Muscle of back (tissue), 11 donors: ENCODE measurements around the gene CCDC87. TPM values are rescaled to one million over a fixed set of nuclear protein-coding genes. Genes with fewer than 3 reads are reported as not detected.
"Not testable (repeated sequence)": the region's sequence is repeated elsewhere in the genome, so short reads cannot be mapped to it uniquely, and the experiment has no call there.

ENCODE experiments used
- DNase-seq, 3 donors: peaks; one replicate each; pipeline versions ENCODE4 v3.0.0 to v3.0.0-alpha.2; 2013
- polyA plus RNA-seq, 10 donors: library from polyadenylated mRNA; unstranded; fragments of 120-200 nt; gene quantifications; one replicate each; pipeline ENCODE4 v1.2.1, GENCODE V29; 2013; ENCODE audit not compliant: insufficient read length in 10 of 10

CCDC87 gene
- polyA plus RNA-seq, 10 donors = 0.10 to 0.18 (median 0.13) TPM; not detected in 4

DNA sequence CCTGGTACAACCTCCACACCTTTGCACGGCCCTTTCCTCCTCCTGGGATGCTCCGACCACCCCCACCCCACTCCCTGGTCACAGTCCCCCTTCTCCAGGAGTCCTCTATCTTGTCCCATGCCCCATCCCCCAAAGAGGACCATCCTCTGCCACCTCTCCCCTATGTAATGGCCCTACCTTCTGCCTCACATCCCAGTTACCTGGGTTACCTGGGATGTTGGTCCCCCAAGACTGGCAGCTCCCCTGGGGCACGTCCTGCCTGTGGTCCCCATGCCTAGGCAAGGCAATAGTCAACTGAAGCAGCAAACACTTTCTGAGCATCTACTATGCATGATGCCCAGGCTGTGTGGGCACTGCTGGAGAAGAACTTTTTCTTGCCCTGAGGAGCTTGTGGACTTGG is 37.4 kb downstream of the CCDC87 start:
- DNase-seq = no peak

GRCh38 chr11:66554602-66555001 is 38.3 kb downstream of the CCDC87 start:
- no peak for DNase-seq

GRCh38 chr11:66550887-66551286 is 42.0 kb downstream of the CCDC87 start:
- DNase-seq = no peak

DNA sequence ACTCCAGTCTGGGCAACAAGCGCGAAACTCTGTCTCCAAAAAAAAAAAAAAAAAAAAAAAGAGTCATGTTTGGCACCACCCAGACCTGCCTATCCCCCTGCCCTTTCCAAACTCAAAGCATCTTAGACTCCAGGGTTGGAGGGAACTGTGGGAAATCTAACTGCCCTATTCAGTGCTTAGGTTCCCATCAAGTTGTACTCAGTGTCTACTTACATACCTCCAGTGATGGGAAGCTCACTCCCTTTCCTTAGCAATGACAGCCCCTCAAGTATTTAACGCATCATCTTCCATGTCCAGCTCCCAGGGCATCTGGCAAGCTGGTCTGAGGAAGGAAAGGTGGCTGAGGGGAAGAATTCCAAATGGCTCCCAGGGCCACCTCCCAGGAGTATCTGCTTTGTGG is 43.2 kb downstream of the CCDC87 start:
- no peak for DNase-seq

DNA sequence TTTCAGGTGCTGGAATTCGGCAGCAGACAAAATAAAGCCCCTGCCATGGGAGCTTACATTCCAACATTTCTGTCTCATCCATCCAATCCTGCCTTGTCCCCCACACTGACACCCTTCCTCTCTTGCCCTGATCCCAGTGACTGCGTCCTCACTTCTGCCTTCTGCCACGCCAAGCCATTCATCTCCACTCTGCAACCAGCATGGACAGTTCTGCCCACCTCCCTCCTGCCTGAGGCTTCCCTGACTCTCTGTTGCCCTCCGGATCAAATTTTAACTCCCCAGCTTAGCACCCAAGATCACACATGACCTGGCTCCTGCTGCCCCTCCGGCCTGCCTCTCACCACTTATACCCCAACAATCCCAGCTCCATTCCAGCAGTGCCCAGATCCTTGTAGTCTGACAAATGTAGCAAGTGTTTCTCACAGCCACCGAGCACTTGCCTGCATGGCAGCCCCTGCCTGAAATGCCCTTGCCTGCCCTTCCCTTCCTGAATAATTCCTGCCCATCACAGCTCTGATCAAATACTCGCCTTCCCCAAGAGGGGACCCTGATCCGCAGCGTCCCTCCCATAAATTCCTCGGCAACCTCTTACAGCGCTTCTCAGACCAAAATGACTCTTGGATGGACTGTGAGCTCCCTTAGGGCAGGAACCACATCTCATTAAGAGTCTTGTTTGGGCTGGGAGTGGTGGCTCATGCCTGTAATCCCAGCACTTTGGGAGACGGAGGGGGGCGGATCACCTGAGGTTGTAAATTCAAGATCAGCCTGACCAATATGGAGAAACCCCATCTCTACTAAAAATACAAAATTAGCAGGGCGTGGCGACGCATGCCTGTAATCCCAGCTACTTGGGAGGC is 43.9 kb downstream of the CCDC87 start:
- no peak for DNase-seq

DNA sequence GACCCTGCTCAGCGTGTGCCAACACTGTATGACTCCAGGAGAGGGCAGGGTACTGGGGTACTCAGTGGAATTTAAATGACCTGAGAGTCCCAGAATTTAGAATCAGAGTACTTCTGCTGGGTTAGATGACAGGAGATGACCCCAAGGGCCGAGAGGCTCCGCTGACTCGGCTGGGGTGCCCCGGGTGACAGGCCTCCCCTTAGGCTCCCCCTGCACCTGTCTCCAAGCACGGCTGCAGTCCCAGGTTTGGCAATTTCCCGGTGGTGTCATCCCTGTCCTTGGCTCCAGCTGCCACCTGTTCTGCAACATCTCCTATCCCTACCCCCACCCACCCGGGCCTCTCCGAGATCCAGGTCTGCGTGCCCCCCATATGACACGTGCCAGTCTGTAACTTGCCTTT is 44.8 kb downstream of the CCDC87 start:
- peak in 2 of 3 donors; percentile 41 to 42 for DNase-seq

DNA sequence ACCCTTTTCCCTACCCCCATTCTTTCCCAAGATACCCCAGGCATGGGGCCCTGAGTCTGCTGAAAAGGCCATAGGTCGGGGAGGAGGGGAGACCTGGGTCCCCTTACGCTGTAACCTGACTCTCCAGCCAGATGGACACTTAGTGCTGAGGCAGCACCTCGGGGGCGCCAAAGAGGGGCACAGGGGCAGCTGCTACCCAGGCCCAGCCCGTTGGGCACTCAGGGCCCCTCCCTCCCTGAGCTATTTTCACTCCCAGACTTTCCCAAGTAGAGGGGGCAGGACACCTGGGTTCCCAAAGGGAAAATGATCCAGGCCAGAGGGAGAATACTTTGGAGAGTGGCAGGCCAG is 45.2 kb downstream of the CCDC87 start:
- DNase-seq = peak; percentile 39 to 45 (median 45)

DNA sequence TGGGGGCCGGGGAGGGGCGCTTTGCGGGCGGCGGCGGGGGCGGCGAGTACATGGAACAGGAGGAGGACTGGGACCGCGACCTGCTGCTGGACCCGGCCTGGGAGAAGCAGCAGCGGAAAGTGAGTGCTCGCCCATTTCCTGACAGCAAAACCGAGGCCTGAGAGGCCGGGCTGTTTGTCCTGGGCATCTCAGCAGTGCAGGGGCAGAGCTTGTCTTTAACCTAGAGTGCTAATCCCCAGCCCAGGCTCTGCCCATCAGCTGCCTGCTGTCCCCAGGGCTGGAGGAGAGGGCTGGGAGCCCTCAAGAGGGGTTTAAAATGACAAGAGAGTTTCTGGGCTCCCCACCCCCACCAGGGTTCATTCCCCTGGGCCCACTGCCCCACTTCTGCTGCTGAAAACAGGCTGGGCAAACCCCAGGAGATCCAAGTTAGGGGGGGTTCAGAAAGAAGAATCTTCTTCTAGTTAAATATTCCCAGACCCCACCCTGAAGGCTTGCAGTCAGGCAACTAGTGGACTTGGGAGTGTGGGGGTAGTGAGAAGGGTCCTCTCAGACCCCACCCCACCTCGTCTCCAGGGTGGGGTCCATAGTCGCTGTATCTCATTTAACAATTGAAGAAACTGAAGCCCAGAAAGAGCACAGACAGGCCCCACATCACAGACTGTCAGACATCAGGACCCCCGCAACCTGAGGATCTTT is 45.7 kb downstream of the CCDC87 start:
- DNase-seq = peak in 1 of 3 donors; percentile 8

- DNase-seq = peak; percentile 45 to 60 (median 55)
Measured at GRCh38 chr11:66546368-66546965, 46.4 kb downstream of the CCDC87 start, which contains the start of gene ACTN3. ACTN3 (plus strand) TSS chr11:66546903; CDS start chr11:66546938, 35 bp downstream.

- peak; percentile 96 to 97 (median 97) for DNase-seq
Measured at GRCh38 chr11:66545701-66546367, 47.0 kb downstream of the CCDC87 start, which contains the start of gene ZDHHC24. ZDHHC24 (minus strand) TSS chr11:66546048; CDS start chr11:66546003, 45 bp downstream.

GRCh38 chr11:66544952-66545351 is 47.9 kb downstream of the CCDC87 start:
- DNase-seq = not testable (repeated sequence)

DNA sequence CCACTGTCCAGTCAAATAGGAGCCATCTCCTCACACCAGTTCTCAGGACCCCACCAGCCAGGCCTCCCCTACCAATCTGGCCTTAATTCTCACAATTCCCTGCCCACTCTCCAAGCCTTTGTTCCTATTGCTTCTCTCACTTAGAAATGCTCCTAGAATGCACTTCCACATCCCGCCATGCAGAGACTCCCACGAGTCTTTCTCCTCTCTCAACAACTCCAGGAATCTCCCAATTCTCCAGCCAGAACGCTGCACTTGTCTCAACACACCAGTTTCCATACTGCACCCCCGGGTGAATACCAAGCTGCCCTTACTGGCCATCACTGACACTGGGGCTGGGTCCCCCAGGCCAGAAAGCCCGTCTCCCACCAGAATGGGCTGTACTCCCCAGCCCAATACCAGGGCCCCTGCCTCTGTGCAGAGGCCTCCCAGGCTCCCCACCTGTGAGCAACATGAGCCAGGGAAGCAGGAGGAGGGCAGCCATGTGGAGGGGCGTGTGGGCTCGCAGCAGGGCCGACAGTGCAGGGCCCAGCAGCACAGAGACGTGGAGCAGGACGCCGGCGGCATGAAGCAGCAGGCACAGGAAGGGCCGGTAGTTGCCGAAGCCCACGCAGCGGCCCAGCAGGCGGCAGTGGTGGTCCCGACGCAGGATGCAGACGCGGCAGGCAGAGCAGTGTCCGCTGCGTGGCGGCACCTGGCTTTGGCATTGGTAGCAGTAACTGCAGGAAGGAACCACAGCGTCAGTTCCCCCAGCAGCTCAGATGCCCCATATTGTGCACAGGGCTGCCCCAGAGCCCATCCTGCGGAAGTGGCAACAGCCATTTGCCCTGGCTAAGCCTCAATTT is 49.4 kb downstream of the CCDC87 start:
- DNase-seq = peak; percentile 32 to 79 (median 61)

DNA sequence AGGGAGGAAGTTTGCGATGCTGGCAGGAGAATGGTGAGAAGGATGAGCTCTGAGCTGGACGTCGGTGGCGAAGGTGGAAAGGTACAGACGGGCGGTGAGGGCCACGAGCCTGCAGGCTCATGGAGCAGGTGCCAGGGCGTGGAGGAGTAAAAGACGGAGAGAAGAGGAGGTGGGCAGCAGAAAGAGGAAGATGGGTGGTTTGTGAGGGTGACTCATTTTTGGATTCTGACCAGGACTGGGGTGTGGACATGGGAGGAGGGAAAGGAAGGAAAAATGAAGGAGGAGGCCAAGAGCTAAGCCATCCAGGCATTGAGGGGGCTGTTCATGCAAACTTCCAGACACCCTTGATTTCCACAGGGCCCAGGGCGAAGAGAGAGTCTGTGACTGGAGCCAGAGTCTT is 50.5 kb downstream of the CCDC87 start:
- DNase-seq = no peak

- DNase-seq = no peak
Measured at GRCh38 chr11:66541892-66542291, 51.0 kb downstream of the CCDC87 start.

DNA sequence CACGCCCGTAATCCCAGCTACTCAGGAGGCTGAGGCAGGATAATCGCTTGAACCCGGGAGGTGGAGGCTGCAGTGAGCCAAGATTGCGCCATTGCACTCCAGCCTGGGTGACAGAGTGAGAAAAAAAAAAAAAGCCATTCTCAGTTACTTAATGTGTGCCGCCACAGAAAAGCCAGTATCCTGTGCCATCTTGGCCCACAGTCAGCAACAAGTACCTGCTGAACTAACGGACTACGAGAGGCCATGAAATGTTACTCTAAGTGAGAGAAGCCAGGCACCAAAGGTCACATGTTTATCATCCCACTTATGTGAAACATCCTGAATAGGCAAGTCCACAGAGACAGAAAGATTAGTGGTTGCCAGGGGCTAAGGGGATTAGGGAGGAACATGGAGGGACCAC is 52.3 kb downstream of the CCDC87 start:
- not testable (repeated sequence) for DNase-seq

Other genes starting within 250 kb of the CCDC87 start
- 10 to 100 TPM; 17.6 to 23.3 (median 19.3) TPM for gene BRMS1, start 248.0 kb downstream of the CCDC87 start, polyA plus RNA-seq
- 10 to 100 TPM; 16.9 to 25.0 (median 21.3) TPM for gene B4GAT1, start 245.4 kb downstream of the CCDC87 start, polyA plus RNA-seq
- gene SLC29A2, start 221.3 kb downstream of the CCDC87 start, polyA plus RNA-seq = 10 to 100 TPM; 14.5 to 30.4 (median 24.5) TPM
- gene NPAS4, start 172.0 kb downstream of the CCDC87 start, polyA plus RNA-seq = under 1 TPM; 0.05 to 0.58 (median 0.14) TPM
- gene MRPL11, start 154.2 kb downstream of the CCDC87 start, polyA plus RNA-seq = 10 to 100 TPM; 43.8 to 58.6 (median 50.7) TPM
- 1 to 10 TPM; 4.2 to 6.3 (median 5.8) TPM for gene PELI3, start 126.2 kb downstream of the CCDC87 start, polyA plus RNA-seq
- 10 to 100 TPM; 18.5 to 24.1 (median 20.9) TPM for gene DPP3, start 112.6 kb downstream of the CCDC87 start, polyA plus RNA-seq
- 10 to 100 TPM; 11.6 to 31.7 (median 18.2) TPM for gene BBS1, start 82.4 kb downstream of the CCDC87 start, polyA plus RNA-seq
- 1 to 10 TPM; 2.8 to 4.6 (median 3.6) TPM for gene ZDHHC24, start 47.0 kb downstream of the CCDC87 start, polyA plus RNA-seq
- 100 to 1,000 TPM in 3 of 10 donors, 10 to 100 TPM in 6, 1 to 10 TPM in 1; 6.4 to 159 (median 82.9) TPM for gene ACTN3, start 46.2 kb downstream of the CCDC87 start, polyA plus RNA-seq
- 10 to 100 TPM; 21.3 to 39.9 (median 27.2) TPM for gene CTSF, start 24.5 kb downstream of the CCDC87 start, polyA plus RNA-seq
- 10 to 100 TPM; 27.3 to 47.6 (median 31.5) TPM for gene CCS, start 122 bp upstream of the CCDC87 start, polyA plus RNA-seq
- 10 to 100 TPM; 32.0 to 50.8 (median 39.0) TPM for gene RBM14, start 23.6 kb upstream of the CCDC87 start, polyA plus RNA-seq
- 100 to 1,000 TPM; 123 to 167 (median 133) TPM for gene RBM4, start 45.6 kb upstream of the CCDC87 start, polyA plus RNA-seq
- gene RBM4B, start 84.8 kb upstream of the CCDC87 start, polyA plus RNA-seq = 10 to 100 TPM; 26.5 to 46.8 (median 34.4) TPM
- gene SPTBN2, start 136.2 kb upstream of the CCDC87 start, polyA plus RNA-seq = 10 to 100 TPM in 7 of 10 donors, 1 to 10 TPM in 3; 6.4 to 23.2 (median 13.5) TPM